SK-N-MC (cell line): ENCODE measurements around the gene RHOBTB1.

Source experiments
- EZH2 ChIP-seq: fragments of 200-600 bp; sonication (generic); IDR thresholded peaks from one replicate; pipeline ENCODE4 v1.6.1; 2017; ENCODE audit warnings: antibody characterized with exemption
- POLR2AphosphoS5 ChIP-seq: IDR thresholded peaks from 2 replicates; pipeline ENCODE4 v1.6.1; 2012; ENCODE audit warnings: mild to moderate bottlenecking, low read depth, low read length, borderline replicate concordance

DNA sequence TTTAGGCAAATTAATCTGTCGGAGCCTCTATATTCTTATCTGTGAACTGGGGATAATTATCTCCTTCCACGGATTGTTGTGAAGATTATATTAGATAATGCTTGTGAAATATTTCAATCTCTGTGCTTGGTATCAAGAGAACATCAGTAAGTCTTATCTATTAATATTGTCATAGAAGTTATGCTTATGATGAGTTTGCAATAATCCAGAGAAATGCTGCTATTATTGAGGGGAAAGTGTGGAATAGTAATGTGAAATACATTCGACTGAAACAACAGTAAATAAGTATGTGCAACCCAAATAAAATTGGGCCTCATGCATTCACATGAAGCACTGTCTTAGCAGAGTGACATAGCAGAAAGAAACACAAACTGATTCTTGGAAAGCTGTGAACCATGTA lies 13.7 kb downstream of the RHOBTB1 start:
- TF ChIP-seq EZH2 (no peak), POLR2AphosphoS5 (no peak)
